IPS-15b (cell line): ENCODE measurements around the gene TSPEAR.
"Not testable (repeated sequence)": the region's sequence is repeated elsewhere in the genome, so short reads cannot be mapped to it uniquely, and the experiment has no call there.

Experiments
- H3K27me3 ChIP-seq: one replicate; pipeline ENCODE4 v1.6.1; 2013; ENCODE audit warnings: low read length; ENCODE audit not compliant: control insufficient read depth, insufficient read depth
- H3K36me3 ChIP-seq: one replicate; pipeline ENCODE4 v1.6.1; 2013; ENCODE audit warnings: low read length; ENCODE audit not compliant: control insufficient read depth, insufficient read depth
- H3K4me1 ChIP-seq: one replicate; pipeline ENCODE4 v1.6.1; 2013; ENCODE audit warnings: mild to moderate bottlenecking, low read length; ENCODE audit not compliant: control insufficient read depth, insufficient read depth
- H3K4me3 ChIP-seq: one replicate; pipeline ENCODE4 v1.5.1; 2013; ENCODE audit warnings: low read depth, low read length
- H3K9ac ChIP-seq: one replicate; pipeline ENCODE4 v1.6.1; 2013; ENCODE audit warnings: low read depth, mild to moderate bottlenecking, low read length
- H3K9me3 ChIP-seq: one replicate; pipeline ENCODE4 v1.6.1; 2013; ENCODE audit warnings: mild to moderate bottlenecking, low read length; ENCODE audit not compliant: control insufficient read depth, insufficient read depth

The TSPEAR gene

DNA sequence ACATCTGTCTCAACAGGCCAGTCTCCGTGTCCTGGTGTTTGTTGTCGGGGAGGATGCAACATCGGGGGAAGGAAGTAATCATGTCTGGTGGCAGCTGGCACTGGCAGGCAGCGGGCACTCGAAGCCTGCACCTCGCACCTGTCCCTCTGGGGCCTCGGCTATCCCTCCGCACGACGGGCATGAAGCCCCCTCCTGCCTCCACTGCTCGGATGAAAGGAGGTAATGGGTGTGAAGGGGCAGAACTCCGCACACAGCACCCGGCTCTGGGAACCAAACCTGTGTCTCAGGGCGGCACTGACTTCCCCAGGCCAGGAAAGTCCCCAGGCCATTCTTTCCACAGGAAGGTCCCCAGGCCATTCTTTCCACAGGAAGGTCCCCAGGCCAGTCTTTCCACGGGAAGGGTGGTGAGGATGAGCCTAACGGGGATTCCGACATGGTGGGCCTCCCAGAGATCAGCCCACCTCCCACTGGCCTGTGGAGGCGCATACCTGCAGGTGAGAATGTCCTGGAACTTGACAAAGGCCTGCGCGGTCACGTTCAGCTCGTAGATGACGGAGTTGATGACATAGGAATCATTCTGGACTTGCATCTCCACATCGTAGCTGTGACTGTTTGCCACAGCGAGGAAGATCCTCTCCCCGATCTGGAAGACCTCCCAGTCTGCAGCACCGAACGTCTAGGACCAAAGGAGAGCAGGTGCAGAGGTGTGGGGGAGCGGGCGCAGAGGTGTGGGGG, 202.5 kb downstream of the TSPEAR start:
- H3K9me3 ChIP-seq: no peaks in the 10 kb centered on the region
- H3K4me1 ChIP-seq: peaks cover 2% of the 10 kb centered on the region
- H3K36me3 ChIP-seq: peaks cover 4% of the 10 kb centered on the region
- no peak overlapping the region for H3K9ac ChIP-seq
- H3K27me3 ChIP-seq: no peaks in the 10 kb centered on the region
- H3K4me3 ChIP-seq: no peak overlapping the region

DNA sequence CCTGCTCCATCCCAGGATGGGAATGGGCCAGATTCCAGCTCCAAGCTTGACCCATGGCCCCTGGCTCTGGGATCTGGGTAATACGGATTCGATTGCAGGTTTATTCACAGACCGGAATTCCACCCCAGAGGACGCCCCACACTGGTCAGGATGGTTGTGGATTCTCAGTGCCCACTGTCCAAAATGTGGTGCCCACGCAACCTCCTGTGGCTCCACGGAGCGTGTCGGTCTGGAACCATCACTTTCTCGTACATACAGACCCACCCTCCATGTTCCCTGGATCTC, 203.0 kb downstream of the TSPEAR start:
- Histone ChIP-seq H3K36me3 (peaks cover 4% of the 10 kb centered on the region), H3K27me3 (no peaks in the 10 kb centered on the region), H3K4me1 (peaks cover 2% of the 10 kb centered on the region), H3K4me3 (no peak overlapping the region), H3K9me3 (no peaks in the 10 kb centered on the region), H3K9ac (no peak overlapping the region)

DNA sequence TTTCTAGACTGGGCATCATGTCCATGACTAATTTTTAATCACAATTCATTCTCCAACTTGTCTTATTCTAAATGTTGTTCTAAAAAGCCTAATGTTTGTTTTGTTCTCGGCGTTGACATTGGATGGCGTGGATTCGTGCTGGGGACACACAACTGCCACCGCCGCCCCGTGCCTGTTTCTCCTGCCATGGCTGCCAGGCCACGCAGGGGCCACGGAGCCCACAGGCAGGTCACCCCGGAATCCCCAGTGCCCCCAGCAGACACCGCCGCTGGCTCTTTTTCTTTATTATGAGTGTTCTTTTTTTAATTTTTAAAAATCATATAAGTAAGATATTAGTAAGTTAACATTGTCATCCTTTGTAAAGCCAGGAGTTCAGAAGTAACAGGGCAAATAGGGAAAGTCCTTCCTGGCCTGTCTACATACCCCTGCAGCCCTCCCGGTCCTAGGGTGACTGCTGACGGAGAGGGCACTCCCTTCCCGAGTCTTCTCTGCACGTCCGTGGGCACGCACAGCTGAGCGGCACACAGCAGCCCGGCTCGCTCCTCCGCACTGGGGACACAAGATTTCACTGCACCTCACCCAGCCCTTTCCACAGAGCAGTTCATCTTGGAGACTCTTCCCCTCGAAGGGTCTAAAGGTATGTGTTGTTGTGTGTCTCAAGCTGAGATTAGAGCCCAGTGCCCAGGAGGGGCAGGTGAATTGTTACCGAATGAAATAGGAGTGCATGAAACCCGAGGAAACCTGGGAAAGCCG, 203.5 kb downstream of the TSPEAR start:
- Histone ChIP-seq H3K9me3 (no peaks in the 10 kb centered on the region), H3K36me3 (peaks cover 4% of the 10 kb centered on the region), H3K4me3 (no peak overlapping the region), H3K4me1 (peaks cover 2% of the 10 kb centered on the region), H3K9ac (no peak overlapping the region), H3K27me3 (no peaks in the 10 kb centered on the region)

DNA sequence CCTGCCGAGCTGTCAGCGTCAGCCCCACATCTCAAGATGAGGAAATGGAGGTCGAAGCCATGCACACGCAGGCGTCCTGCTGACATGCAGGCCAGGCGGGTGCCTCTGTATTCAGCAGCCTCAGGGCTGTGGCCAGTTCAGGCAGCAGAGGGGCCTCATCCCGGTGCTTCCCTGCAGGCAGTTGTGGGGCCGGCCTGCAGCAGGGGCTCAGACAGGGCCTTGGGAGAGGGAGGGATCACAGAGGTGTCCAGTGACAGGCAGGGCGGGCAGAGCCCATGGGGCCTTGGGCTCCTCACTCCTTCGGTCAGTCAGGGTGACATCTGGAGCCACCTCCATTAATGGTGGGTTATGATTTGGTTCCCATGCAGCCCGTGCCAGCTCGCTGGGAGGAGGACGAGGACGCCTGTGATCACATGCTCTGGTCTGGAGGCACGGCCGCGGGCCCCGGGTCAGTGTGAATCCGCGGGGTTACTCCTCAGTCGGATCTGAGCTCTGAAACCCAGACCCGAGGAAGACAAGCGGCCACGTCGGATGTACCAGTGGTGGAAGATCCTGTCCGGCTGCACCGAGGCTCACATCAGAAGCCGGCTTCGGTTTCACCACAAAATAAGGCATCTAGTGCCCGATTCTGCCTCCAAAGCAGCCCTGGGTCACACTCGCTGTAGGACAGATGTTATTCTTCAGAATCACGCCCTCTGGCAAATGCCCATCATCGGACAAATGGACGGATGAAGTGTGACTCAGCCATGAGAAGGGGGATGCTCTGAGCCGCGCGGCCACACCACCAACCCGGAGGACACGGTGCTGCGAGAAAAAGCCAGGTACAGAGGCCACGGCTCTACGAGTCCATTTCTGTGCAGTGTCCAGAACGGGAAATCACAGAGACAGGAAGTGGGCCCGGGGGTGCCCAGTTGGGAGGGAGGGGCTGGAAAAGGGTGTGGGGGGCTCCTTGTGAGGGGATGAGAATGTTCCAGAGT, 204.8 kb downstream of the TSPEAR start:
- H3K4me3 ChIP-seq: no peak overlapping the region
- no peak overlapping the region for H3K9ac ChIP-seq
- no peaks in the 10 kb centered on the region for H3K9me3 ChIP-seq
- no peaks in the 10 kb centered on the region for H3K27me3 ChIP-seq
- peaks cover 2% of the 10 kb centered on the region for H3K4me1 ChIP-seq
- H3K36me3 ChIP-seq: peaks cover 4% of the 10 kb centered on the region

DNA sequence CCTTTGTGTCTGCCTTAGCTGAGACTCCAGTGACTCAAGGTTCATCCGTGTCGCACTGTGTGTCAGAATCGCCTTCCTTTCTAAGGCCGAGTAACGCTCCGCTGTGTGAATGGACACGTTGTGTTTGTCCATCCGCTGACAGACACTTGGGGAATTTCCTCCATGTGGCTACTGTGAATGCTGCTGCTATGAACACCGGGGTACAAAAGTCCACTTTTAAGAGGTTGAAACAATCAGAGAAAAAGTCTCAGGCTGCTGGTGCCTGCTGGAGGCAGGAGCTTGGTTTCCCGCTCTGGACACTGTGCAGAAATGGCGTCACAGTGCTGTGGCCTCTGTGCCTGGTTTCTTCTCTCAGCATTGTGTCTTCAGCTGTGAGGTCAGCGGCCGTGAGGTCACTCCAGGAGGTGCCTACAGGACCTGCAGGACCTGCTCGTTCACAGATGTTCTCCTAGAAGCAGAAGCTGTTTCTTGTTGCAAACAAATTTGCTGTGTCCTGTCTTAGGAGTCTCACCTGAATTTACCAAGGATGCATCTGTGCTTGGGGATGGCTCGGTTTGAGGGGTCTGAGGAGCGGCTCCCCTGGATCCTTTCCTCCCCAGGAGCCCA, 205.6 kb downstream of the TSPEAR start:
- H3K36me3 ChIP-seq: no peaks in the 10 kb centered on the region
- H3K4me1 ChIP-seq: no peaks in the 10 kb centered on the region
- H3K27me3 ChIP-seq: no peaks in the 10 kb centered on the region
- H3K9ac ChIP-seq: no peak overlapping the region
- no peak overlapping the region for H3K4me3 ChIP-seq
- H3K9me3 ChIP-seq: no peaks in the 10 kb centered on the region

DNA sequence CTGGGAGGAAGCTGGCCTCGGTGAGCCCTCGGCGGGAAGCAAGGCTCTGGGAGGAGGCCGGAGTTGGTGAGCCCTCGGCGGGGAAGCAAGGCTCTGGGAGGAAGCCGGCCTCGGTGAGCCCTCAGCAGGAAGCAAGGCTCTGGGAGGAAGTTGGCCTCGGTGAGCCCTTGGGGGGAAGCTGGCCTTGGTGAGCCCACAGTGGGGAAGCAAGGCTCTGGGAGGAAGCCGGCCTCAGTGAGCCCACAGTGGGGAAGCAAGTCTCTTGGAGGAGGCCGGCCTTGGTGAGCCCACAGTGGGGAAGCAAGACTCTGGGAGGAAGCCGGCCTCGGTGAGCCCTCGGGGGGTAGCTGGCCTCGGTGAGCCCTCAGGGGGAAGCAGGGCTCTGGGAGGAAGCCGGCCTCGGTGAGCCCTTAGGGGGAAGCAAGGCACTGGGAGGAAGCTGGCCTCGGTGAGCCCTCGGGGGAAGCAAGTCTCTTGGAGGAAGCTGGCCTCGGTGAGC, 207.4 kb downstream of the TSPEAR start:
- no peak overlapping the region for H3K9ac ChIP-seq
- no peaks in the 10 kb centered on the region for H3K27me3 ChIP-seq

DNA sequence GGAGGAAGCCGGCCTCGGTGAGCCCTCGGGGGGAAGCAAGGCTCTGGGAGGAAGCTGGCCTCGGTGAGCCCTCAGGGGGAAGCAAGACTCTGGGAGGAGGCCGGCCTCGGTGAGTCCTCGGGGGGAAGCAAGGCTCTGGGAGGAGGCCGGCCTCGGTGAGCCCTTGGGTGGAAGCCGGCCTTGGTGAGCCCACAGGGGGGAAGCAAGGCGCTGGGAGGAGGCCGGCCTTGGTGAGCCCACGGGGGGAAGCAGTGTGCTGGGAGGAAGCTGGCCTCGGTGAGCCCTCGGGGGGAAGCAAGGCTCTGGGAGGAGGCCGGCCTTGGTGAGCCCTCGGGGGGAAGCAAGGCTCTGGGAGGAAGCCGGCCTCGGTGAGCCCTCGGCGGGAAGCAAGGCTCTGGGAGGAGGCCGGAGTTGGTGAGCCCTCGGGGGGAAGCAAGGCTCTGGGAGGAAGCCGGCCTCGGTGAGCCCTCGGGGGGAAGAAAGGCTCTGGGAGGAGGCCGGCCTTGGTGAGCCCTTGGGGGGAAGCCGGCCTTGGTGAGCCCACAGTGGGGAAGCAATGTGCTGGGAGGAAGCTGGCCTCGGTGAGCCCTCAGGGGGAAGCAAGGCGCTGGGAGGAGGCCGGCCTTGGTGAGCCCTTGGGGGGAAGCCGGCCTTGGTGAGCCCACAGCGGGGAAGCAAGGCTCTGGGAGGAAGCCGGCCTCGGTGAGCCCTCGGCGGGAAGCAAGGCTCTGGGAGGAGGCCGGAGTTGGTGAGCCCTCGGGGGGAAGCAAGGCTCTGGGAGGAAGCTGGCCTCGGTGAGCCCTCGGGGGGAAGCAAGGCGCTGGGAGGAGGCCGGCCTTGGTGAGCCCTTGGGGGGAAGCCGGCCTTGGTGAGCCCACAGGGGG, 208.1 kb downstream of the TSPEAR start:
- not testable (repeated sequence) for H3K4me1 ChIP-seq, H3K4me3 ChIP-seq, H3K36me3 ChIP-seq, H3K9me3 ChIP-seq, H3K9ac ChIP-seq, H3K27me3 ChIP-seq

More for the DNA sequence above, 207.4 kb downstream of the TSPEAR start:
- Histone ChIP-seq H3K36me3 (no peaks in the 10 kb centered on the region), H3K9me3 (no peaks in the 10 kb centered on the region), H3K4me3 (no peak overlapping the region), H3K4me1 (no peaks in the 10 kb centered on the region)

DNA sequence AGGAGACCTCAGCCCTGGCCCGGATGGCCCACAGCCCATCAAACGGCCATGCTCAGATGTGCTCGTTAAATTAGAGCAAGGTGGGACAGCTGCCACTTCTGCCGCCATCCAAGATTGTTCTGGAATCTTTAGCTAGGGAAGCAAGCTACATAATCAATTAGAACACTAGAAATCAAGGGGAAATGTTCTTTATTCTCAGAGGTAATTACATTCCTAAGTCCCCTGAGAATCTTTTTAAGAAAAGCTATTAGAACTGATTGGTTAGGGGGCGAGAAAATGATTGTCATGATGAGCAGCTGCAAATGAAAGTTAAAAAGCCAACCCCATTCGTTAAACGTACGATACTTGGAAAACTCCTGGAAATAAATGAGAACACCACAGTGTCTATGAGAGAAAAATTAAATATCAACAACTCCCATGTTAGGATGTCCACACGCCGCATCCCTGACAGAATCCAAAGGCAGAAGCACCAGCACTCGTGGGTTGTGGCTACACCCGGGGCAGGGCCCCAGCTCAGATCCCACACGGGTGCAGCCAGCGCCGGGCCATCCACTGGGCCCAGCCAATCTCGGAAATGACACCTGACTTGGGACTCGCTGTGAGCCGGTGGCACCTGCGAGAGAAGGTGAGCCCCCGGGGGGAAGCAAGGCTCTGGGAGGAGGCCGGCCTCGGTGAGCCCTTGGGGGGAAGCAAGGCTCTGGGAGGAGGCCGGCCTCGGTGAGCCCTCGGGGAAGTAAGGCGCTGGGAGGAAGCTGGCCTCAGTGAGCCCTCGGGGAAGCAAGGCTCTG, 209.0 kb downstream of the TSPEAR start:
- Histone ChIP-seq H3K27me3 (no peaks in the 10 kb centered on the region), H3K36me3 (no peaks in the 10 kb centered on the region), H3K9ac (no peak overlapping the region), H3K9me3 (no peaks in the 10 kb centered on the region), H3K4me1 (peaks cover 3% of the 10 kb centered on the region), H3K4me3 (no peak overlapping the region)

DNA sequence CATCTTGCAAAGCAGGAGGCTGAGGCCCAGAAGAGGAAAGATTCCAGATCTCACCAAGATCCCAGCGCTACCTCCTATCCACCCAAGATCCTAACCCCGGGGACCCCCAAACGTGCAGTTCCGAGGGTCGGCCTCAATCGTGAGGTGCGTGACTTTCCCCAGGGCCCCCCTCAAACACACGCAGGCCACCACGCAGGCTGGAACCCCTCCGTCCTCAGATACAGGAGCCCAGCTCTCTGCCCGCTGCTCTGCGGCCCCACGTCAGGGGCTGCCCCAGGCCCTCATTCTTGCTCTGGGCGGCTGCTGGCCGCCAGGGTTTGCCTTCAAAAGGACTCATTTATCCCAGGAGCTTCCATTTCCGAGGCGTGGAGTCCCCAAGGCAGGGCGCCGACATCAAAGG, 211.3 kb downstream of the TSPEAR start:
- H3K36me3 ChIP-seq: no peaks in the 10 kb centered on the region
- H3K4me3 ChIP-seq: no peak overlapping the region
- H3K9ac ChIP-seq: no peak overlapping the region
- H3K27me3 ChIP-seq: no peaks in the 10 kb centered on the region
- no peaks in the 10 kb centered on the region for H3K9me3 ChIP-seq
- H3K4me1 ChIP-seq: peaks cover 3% of the 10 kb centered on the region

DNA sequence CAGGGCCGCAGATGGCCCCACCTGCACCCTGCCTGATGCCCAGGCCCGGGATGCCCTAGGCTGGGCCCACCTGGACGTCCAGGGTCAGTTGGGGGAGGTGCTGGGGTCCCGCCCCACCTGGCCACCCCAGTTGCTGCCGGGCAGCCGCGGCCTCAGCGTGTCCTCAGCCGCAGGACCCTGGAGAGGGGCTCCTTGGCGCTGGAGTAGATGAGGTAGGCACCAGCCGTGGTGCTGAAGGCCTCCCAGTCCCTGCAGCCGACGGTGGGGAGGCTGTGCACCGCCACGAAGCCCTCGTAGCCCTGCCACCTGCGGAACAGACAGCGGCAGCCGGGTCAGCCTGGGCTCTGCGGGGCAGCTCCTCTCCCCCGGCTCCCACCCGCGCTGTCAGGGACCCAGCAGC, 211.7 kb downstream of the TSPEAR start:
- no peaks in the 10 kb centered on the region for H3K27me3 ChIP-seq
- no peaks in the 10 kb centered on the region for H3K36me3 ChIP-seq

More for the DNA sequence above, 211.7 kb downstream of the TSPEAR start:
- H3K4me3 ChIP-seq: no peak overlapping the region
- peaks cover 3% of the 10 kb centered on the region for H3K4me1 ChIP-seq
- H3K9ac ChIP-seq: no peak overlapping the region
- no peaks in the 10 kb centered on the region for H3K9me3 ChIP-seq
